Stimulated activated CD8-positive, alpha-beta memory T cell treated with anti-CD3 and anti-CD28 coated beads, Interleukin-4, amount 100 ng/mL, for 48 hours (primary cell): Measurements from ENCODE around the gene LRMDA.

Experiments
- DNase-seq: peaks from one replicate; pipeline ENCODE4 v3.0.0-alpha.2; 2020

Gene LRMDA

GRCh38 chr10:75649466-75649865 is 218.0 kb downstream of the LRMDA start:
- DNase-seq = no peak

GRCh38 chr10:75650648-75651047 is 219.2 kb downstream of the LRMDA start:
- no peak for DNase-seq

- no peak for DNase-seq
These were observed 220.0 kb downstream of the LRMDA start for GRCh38 chr10:75651417-75651816.

DNA sequence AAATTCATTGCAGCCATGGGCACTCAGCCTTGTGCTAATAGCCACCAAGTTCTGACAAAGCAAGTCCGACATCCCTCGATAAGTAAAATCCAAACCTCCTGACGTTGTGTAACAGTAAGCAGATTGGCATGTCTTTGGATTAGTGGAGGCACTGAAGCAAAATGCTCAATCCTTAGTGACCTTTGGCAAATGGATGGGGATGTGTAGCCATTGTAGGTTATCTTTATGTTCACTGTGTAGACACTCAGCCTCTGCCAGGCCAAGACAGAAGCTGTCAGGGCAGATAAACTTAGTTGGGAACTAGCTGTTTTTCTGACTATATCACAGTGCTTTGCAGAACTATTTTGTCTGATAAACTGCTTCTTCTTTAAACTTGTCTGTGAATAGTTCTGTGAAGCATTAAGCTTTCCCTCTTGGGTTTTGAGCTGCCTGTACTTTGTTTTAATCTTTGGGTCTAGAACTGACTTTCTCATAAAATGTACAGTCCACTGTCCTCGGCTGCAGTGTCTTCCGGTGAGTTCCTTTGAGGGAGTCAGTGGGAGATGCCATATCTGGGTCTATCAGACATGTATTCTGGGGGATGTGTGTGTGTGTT is 220.8 kb downstream of the LRMDA start:
- DNase-seq = no peak

- no peak for DNase-seq
These were observed 222.3 kb downstream of the LRMDA start for GRCh38 chr10:75653761-75654160.

DNA sequence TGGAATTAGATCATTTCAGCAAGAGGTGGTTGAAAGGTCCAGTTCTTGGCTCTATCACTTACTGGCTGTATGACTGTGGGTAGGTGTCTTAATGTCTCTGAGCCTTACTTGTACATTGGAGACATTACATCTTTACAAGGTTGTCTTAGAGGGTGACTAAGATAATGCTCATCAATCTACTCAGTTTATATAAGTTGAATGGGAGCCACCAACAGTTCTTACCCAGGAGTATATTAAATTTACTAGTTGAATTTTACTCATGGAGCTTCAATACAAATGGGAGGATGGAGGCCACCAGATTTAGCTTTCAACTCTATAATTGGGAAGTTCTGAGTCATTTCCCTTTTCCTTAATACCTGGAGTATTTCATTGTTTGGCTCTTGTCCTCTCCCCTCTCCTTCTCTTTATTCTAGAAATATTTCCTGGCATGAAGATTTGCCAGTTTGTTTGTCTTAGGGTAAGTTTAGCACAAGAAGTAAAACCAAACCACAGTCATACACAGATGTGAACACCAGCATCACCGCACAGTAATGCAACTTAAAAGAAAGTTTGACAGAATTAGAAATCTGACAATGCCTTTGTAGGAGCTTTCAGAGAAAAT is 222.8 kb downstream of the LRMDA start:
- no peak for DNase-seq

GRCh38 chr10:75654772-75655171 is 223.3 kb downstream of the LRMDA start:
- no peak for DNase-seq

DNA sequence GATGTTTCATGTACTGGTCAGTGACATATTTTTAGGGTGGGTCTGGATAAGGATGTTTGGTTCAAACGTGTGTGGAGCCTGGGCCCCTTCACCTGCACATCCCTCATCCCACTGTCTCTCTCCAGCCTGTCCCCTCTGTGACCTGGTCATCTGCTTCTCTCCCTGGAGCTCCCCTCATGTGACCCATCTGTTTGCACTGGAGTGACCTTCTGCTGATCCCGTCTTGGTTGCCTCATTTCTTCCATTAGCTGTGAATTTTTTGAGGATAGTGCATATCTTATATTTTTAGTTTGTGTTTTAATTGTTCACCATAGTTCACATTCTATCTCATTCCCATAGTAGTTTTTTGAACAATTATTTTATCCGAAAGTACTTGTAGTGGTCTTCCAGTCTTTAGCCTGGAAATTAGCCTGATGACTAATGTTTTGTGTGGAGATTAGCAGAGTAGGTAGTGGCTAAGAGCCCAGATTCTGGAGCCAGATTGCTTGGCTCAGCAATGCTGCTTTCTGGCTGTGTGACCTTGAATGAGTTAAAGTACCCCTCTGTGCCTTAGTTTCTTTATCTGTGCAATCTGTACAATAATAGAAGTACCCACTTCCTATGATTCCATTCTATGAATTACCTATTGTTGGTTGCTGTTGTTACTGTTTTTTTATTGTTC is 224.5 kb downstream of the LRMDA start:
- DNase-seq = no peak

DNA sequence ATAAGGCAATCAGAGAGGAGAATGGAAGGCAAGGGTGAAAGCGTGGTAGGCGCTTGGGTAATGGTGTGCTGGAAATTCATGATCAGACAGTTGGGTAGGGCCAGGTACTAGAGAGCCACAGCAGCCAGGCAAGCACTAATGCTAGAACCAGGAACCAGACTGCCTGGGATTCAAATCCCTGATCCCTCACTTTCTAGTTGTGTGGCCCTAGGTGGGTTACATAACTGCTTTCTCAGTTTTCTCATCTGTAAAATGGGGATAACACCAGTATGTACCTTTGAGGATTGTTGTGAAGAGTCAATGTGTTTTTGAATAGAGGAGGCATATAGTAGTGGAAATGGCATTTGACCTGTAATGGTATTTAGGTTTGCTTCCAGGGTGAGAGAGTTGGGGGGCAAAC is 225.9 kb downstream of the LRMDA start:
- DNase-seq = no peak

GRCh38 chr10:75658036-75658435 is 226.6 kb downstream of the LRMDA start:
- DNase-seq = no peak

DNA sequence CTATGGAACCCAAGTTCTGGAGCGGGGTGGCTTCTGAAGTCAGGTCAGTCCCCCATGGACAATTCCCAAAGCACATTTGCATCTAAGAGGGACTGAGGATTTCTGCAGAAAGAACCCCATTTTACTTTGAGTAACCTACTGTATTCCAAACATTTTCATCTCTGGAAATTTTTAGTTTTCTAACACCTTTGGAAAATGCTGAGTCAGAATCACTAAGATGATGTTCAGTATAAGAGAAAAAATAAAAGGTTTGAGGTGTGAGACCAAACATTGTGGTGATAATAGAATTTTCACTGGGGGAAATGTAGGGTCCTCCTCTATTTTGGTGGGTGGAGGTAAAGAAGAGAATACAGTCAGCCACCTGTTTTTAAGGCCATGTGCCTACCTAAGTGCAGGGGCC is 227.1 kb downstream of the LRMDA start:
- no peak for DNase-seq

- DNase-seq = no peak
These were observed 227.5 kb downstream of the LRMDA start for GRCh38 chr10:75658915-75659314.

DNA sequence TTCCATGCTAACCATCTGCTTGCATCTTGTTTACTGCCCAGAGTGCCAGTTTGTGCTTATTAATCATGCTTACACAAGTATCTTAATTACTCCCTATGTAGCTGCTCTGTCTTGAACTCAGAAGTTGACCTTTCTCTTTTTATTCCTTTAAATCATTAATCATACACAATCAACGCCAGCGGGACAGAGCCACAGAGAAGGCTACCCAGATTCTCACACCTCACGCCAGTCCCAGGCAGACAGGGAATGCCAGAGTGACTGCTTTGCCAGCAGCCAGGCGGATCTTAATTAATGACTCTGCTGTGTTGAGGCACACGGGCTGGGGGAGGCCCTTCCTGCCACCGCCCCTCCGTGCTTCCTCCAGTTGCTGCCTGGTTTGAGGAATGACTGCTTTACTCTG is 229.4 kb downstream of the LRMDA start:
- DNase-seq = no peak

- no peak for DNase-seq
These were observed 231.3 kb downstream of the LRMDA start for GRCh38 chr10:75662715-75663114.

- DNase-seq = no peak
These were observed 232.7 kb downstream of the LRMDA start for GRCh38 chr10:75663947-75664664.

GRCh38 chr10:75664968-75665367 is 233.5 kb downstream of the LRMDA start:
- no peak for DNase-seq

GRCh38 chr10:75665707-75666106 is 234.3 kb downstream of the LRMDA start:
- no peak for DNase-seq

- no peak for DNase-seq
These were observed 240.8 kb downstream of the LRMDA start for GRCh38 chr10:75672111-75672671.

- no peak for DNase-seq
These were observed 241.4 kb downstream of the LRMDA start for GRCh38 chr10:75672842-75673241.

DNA sequence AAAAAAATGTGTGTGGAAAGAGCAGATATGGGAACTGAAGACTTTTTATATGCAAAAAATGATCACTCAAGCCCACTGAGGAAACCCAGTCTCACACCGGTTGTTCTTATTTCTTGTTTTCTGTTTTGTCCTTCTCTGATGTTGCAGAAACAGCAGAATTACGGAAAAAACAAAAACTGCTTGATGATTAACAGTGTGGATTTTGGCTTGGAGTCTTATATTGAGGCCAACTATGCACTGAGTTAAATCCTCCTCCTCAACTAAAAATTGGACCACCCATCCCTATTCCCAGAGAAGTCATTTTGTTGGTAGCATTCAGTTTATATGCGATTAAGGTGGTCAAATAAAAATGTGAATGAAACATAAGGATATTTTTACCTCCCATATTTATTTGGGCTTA is 246.1 kb downstream of the LRMDA start:
- DNase-seq = no peak

DNA sequence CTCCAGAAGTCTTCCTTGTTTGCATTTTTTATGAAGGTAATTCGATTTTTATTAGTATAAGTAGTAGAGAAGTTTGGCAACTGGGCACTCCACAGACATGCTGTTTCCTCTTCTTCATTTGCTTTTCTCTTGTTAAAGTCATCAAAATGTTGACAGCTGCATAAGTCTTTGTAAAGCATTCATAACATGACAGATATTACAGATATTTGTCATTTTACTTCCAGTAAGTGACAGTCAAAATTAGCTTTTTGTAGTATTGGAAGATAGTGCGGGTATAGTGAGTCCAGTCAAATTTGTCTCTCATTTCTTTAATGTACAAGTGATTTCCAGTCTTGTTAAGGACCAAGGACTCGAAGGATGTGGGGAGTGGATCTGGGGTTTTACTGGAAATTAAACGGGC is 247.1 kb downstream of the LRMDA start:
- no peak for DNase-seq

GRCh38 chr10:75679536-75679935 is 248.1 kb downstream of the LRMDA start:
- DNase-seq = no peak

DNA sequence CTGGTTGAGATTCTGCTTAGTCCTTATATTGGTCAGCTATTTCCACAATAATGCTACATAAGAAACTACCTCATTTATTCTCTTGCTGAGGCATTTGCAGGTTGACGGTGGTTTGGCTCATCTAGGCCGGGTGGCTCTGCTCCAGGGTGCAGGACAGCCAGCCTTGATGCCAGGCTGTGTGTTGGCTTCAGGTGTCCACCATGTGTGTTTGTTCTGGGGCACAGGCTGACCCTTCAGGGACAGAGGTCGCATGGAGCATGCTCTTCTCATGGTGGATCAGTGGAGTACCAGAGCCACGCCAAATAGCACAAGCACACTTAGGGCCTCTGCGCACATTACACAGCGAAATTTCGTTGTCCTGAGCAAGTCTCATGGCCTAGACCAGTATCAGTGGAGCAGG is 249.9 kb downstream of the LRMDA start:
- no peak for DNase-seq
